Stomach (tissue), 9 donors: ENCODE results near the gene CTRB1. TPM values are rescaled to one million over a fixed set of nuclear protein-coding genes. Genes with fewer than 3 reads are reported as not detected.

Experiments
- DNase-seq, 2 donors: peaks; one replicate each; pipeline versions ENCODE4 v3.0.0 to v3.0.0-alpha.2; 2013 to 2019
- H3K27ac ChIP-seq, 5 donors: fragments of 200-600 bp in 4 of 5; sonication (generic) in 4 of 5; one replicate each; pipeline ENCODE4 v1.5.1; 2013 to 2019; ENCODE audit warnings: mild to moderate bottlenecking in 1 of 5, moderate library complexity in 1 of 5
- H3K27me3 ChIP-seq, 3 donors: fragments of 200-600 bp; sonication (generic); one replicate each; pipeline ENCODE4 v1.5.1; 2017 to 2019; ENCODE audit warnings: mixed run types in 1 of 3
- H3K36me3 ChIP-seq, 4 donors: fragments of 200-600 bp; sonication (generic); 1 replicate in 3 of 4; 2 replicates in 1 of 4; pipeline ENCODE4 v1.5.1; 2016 to 2019
- H3K4me1 ChIP-seq, 4 donors: fragments of 200-600 bp; sonication (generic); one replicate each; pipeline ENCODE4 v1.5.1; 2016 to 2019
- H3K4me3 ChIP-seq, 4 donors: fragments of 200-600 bp; sonication (generic) in 3 of 4; one replicate each; pipeline ENCODE4 v1.5.1; 2016 to 2019; ENCODE audit warnings: mild to moderate bottlenecking in 1 of 4
- H3K9me3 ChIP-seq, 4 donors: fragments of 200-600 bp; sonication (generic); one replicate each; pipeline ENCODE4 v1.5.1; 2016 to 2019
- CTCF ChIP-seq, 7 experiments: fragments of 450-650 bp in 4 of 7; fragments of 200-600 bp in 3 of 7; sonication (generic) in 3 of 7; IDR thresholded peaks; one replicate each; pipeline ENCODE4 v1.5.1; 2016 to 2019; ENCODE audit warnings: antibody characterized with exemption in 7 of 7, control low read depth in 2 of 7, mild to moderate bottlenecking in 1 of 7
- EP300 ChIP-seq: sonication (generic); formaldehyde crosslinking; IDR thresholded peaks from one replicate; pipeline ENCODE4 v1.6.1; 2017; ENCODE audit warnings: antibody characterized with exemption
- POLR2A ChIP-seq, 4 donors: fragments of 450-650 bp; IDR thresholded peaks; one replicate each; pipeline ENCODE4 v1.6.1; 2016; ENCODE audit warnings: antibody characterized with exemption in 4 of 4, control low read depth in 2 of 4, mild to moderate bottlenecking in 1 of 4, moderate library complexity in 1 of 4
- POLR2AphosphoS5 ChIP-seq, 3 donors: sonication (generic); formaldehyde crosslinking; IDR thresholded peaks; one replicate each; pipeline ENCODE4 v1.6.1; 2016; ENCODE audit warnings: antibody characterized with exemption in 3 of 3
- WGBS, 5 donors: extraction: QIAGEN DNeasy Blood & Tissue Kit in 3 of 5; methylation state at CpG; one replicate each; pipeline versions ENCODE4 v1.1.5 to v1.1.7; 2013 to 2018; 5-methylcytosine and 5-hydroxymethylcytosine counted together
- intact Hi-C: fragments of 100-400 bp; cut with DNase I; formaldehyde crosslinking; loops from one replicate; pipeline ENCODE4 v1.15.1; 2023; ENCODE audit warnings: low total_unique reads
- polyA plus RNA-seq, 3 donors: library from polyadenylated mRNA; stranded (reverse); fragments of 200-250 nt; gene quantifications; one replicate each; pipeline ENCODE4 v1.2.3, GENCODE V29; 2013
- total RNA-seq, 5 donors: library from RNA; depleted of rRNA; stranded (reverse); fragments of >200 nt; gene quantifications; one replicate each; pipeline versions ENCODE4 v1.1.0 to v1.2.3, GENCODE V29; 2014 to 2016
- donor health status: healthy with polysubstance abuse.
- donor health status: Bipolar disorder and iron deficiency.
- donor health status: healthy.

Gene CTRB1
- total and polyA plus RNA-seq, 8 donors, result 2.5 to 35.9 (median 2.9) TPM; not detected in 5

- no peaks in the 10 kb centered on the region for H3K9me3 ChIP-seq
- WGBS, 5 donors, result 76 to 83% (median 77%) methylated on average over 14 of the region's 14 CpGs
- H3K4me3 ChIP-seq, result peak overlapping the region; percentile 7 to 98 (median 82)
- H3K27me3 ChIP-seq, result peaks cover 0 to 37% (median 7%) of the 10 kb centered on the region in 3 donors
- DNase-seq, result peak in 1 of 2 donors; percentile 26
- H3K4me1 ChIP-seq, result peaks cover 39 to 78% (median 73%) of the 10 kb centered on the region in 4 donors
- peak overlapping the region in 4 of 5 donors; percentile 94 to 96 (median 96) for H3K27ac ChIP-seq
- intact Hi-C loops, result no loop called here
- TF ChIP-seq POLR2AphosphoS5 (IDR thresholded peaks at IDR 0.05) (no peak), POLR2A (IDR thresholded peaks at IDR 0.05) (no peak), CTCF (IDR thresholded peaks at IDR 0.05) (no peak), EP300 (no peak)
- H3K36me3 ChIP-seq, result no peaks in the 10 kb centered on the region
These were observed 44.6 kb downstream of the CTRB1 start for GRCh38 chr16:75263291-75263962.

- DNase-seq, result peak in 1 of 2 donors; percentile 44
- Histone ChIP-seq H3K9me3 (no peaks in the 10 kb centered on the region), H3K27me3 (peaks cover 0 to 37% (median 7%) of the 10 kb centered on the region in 3 donors), H3K27ac (peak overlapping the region; percentile 89 to 96 (median 95)), H3K36me3 (no peaks in the 10 kb centered on the region), H3K4me1 (peaks cover 38 to 72% (median 67%) of the 10 kb centered on the region in 4 donors), H3K4me3 (peak overlapping the region; percentile 71 to 98 (median 95))
- WGBS, 5 donors, result 13 to 42% (median 35%) methylated on average over 4 to 8 of the region's 8 CpGs
- no peak for TF ChIP-seq EP300
- no peak for TF ChIP-seq POLR2AphosphoS5 (IDR thresholded peaks at IDR 0.05)
- intact Hi-C loops, result no loop called here
These were observed 45.2 kb downstream of the CTRB1 start for GRCh38 chr16:75263963-75264445.

GRCh38 chr16:75264457-75264998 lies 45.7 kb downstream of the CTRB1 start:
- H3K36me3 ChIP-seq, result no peaks in the 10 kb centered on the region
- peak in 1 of 2 donors; percentile 85 for DNase-seq
- no peaks in the 10 kb centered on the region for H3K9me3 ChIP-seq
- peak overlapping the region; percentile 71 to 98 (median 95) for H3K4me3 ChIP-seq
- peak overlapping the region; percentile 89 to 96 (median 95) for H3K27ac ChIP-seq
- H3K4me1 ChIP-seq, result peaks cover 38 to 70% (median 65%) of the 10 kb centered on the region in 4 donors
- peaks cover 0 to 37% (median 7%) of the 10 kb centered on the region in 3 donors for H3K27me3 ChIP-seq
- 6 to 31% (median 22%) methylated on average over 6 to 14 of the region's 14 CpGs for WGBS, 5 donors
- TF ChIP-seq EP300 (no peak), CTCF (IDR thresholded peaks at IDR 0.05) (no peak), POLR2AphosphoS5 (IDR thresholded peaks at IDR 0.05) (no peak), POLR2A (IDR thresholded peaks at IDR 0.05) (no peak)
- intact Hi-C loops, result no loop called here

GRCh38 chr16:75264999-75265910 lies 46.5 kb downstream of the CTRB1 start:
- 0 to 5% (median 2%) methylated on average over 10 to 74 of the region's 74 CpGs for WGBS, 5 donors
- TF ChIP-seq EP300, result no peak
- no peak for TF ChIP-seq POLR2AphosphoS5 (IDR thresholded peaks at IDR 0.05)
- no peak for TF ChIP-seq POLR2A (IDR thresholded peaks at IDR 0.05)
- no peak for TF ChIP-seq CTCF (IDR thresholded peaks at IDR 0.05)
- Histone ChIP-seq H3K27me3 (peaks cover 0 to 37% (median 7%) of the 10 kb centered on the region in 3 donors), H3K4me1 (peaks cover 38 to 70% (median 65%) of the 10 kb centered on the region in 4 donors), H3K27ac (peak overlapping the region; percentile 89 to 96 (median 95)), H3K9me3 (no peaks in the 10 kb centered on the region), H3K36me3 (no peaks in the 10 kb centered on the region), H3K4me3 (peak overlapping the region; percentile 71 to 98 (median 95))
- intact Hi-C loops, result no loop called here
- DNase-seq, result peak; percentile 68 to 82
